Renal pelvis (tissue), 4 donors: ENCODE measurements around the gene MYOC. TPM values are rescaled to one million over a fixed set of nuclear protein-coding genes. Genes with fewer than 3 reads are reported as not detected.
"Not testable (repeated sequence)": the region's sequence is repeated elsewhere in the genome, so short reads cannot be mapped to it uniquely, and the experiment has no call there.

Source experiments
- DNase-seq: peaks from one replicate; pipeline ENCODE4 v3.0.0-alpha.2; 2013
- polyA plus RNA-seq, 3 donors: library from polyadenylated mRNA; unstranded; fragments of 120-200 nt; gene quantifications; one replicate each; pipeline ENCODE4 v1.2.1, GENCODE V29; 2013; ENCODE audit not compliant: insufficient read length in 3 of 3

The MYOC gene
- polyA plus RNA-seq, 3 donors: 0.16 to 0.28 (median 0.18) TPM

DNA sequence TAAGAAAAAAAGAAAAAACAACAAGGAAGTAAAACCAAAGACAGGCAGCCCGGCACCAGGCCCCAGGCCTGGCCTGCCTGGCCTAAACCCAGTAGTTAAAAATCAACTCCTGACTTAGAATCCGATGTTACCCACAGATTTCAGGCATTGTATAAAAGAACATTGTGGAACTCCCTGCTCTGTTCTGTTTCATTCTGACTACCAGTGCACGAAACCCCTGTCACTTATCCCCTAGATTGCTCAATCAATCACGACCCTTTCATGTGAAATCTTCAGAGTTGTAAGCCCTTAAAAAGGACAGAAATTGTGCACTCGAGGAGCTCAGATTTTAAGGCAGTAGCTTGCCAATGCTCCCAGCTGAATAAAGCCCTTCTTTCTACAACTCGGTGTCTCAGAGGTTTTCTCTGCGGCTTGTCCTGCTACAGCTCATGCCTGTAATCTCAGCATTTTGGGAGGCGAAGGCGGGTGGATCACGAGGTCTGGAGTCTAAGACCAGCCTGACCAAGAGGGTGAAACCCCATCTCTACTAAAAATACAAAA lies 46.0 kb downstream of the MYOC start:
- DNase-seq: no peak

DNA sequence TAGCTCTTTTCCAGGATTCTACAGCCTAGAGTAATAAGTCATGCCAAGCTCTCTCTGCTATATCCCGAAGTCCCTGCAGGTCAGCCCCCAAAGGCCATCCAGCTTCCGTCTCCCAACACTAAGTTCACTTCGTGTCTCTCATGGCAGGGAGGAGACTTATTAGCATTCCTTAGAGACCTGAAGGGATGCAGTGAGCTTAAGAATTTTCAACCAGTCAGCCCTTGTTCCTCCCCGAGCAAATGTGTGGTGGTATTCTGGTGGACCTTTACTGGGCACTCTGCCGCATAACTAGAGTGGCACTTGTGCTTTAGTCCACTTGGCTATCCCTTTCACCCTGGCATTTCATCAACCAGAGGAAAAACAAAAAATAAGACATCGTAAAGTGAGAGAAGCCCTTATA lies 49.4 kb downstream of the MYOC start:
- not testable (repeated sequence) for DNase-seq

DNA sequence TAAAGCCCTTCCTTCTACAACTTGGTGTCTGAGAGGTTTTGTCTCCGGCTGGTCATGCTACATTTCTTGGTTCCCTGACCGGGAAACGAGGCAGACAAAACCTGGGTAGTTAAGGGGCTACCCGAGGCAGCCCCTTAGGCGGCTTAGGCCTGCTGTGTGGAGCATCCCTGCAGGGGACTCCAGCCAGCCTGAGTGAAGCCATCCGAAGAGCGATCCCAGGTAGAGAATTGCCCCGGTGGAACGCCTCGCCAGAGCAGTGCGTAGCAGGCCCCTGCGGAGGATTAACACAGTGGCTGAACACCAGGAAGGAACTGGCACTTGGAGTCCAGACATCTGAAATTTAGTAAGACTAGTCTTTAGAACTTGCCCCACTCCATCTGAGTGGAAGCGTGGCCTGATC lies 51.6 kb downstream of the MYOC start:
- DNase-seq: no peak

- DNase-seq: not testable (repeated sequence)
Observed at GRCh38 chr1:171600310-171600709, 52.2 kb downstream of the MYOC start.

DNA sequence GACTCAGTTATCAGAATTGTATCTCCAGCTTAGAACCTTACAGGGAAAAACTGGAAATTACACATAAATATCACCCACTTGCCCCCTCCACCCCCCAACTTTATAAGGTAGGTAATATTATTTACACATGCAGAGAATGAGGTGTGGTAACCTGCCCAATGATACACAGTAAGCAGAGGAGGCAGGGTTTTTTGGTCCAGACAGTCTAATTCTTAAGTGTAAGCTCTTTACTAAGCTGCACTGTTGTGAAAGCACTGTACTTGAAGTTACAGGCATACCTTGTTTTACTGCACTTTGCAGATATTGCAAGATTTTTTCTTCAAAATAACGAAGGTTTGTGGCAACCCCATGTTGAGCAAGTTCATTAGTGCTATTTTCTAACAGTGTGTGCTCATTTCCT lies 55.3 kb downstream of the MYOC start:
- DNase-seq: no peak

GRCh38 chr1:171596705-171597104 lies 55.8 kb downstream of the MYOC start:
- no peak for DNase-seq

GRCh38 chr1:171596119-171596518 lies 56.4 kb downstream of the MYOC start:
- no peak for DNase-seq

- DNase-seq: no peak
Observed at GRCh38 chr1:171595324-171595723, 57.2 kb downstream of the MYOC start.

- no peak for DNase-seq
Observed at GRCh38 chr1:171590022-171590421, 62.5 kb downstream of the MYOC start.

DNA sequence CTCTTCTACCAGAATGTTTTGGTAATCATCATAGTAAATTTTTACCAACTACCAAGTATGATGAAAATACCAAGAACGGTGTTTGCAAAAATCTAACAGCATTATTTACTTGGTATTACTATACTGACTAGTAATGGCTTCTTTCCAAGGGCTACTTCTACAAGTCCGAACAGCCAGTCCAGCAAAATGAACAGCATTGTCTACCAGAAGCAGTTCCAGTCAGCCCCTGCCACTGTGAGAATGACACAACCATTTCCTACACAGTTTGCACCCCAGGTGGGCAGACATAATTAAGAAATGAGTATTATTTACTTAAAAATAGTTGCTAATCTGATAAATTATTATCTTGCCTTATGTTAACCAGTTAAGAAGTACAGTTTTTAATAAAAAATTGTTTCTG lies 64.3 kb downstream of the MYOC start:
- no peak for DNase-seq

DNA sequence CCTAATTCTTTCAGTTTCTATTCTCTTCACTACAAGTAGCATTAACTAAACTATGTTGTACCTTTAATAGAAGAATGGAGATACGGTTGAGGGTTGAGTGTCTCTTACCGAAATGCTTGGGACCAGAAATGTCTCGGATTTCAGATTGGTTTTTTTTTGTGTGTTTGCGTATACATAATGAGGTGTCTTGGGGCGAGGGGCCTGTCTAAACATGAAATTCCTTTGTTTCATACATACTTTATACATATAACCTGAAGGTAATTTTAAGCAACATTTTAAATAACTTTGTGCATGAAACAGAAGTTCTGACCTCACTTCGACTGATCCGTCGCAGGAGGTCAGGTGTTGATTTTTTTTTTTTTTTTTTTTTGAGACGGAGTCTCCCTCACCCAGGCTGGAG lies 66.8 kb downstream of the MYOC start:
- no peak for DNase-seq

Other genes starting within 250 kb of the MYOC start
- 100 to 1,000 TPM; 125 to 147 (median 135) TPM for gene PRRC2C, start 167.2 kb downstream of the MYOC start, polyA plus RNA-seq
- gene MYOCOS, start 30.4 kb downstream of the MYOC start, polyA plus RNA-seq: under 1 TPM; 0.57 to 0.90 (median 0.86) TPM
- 10 to 100 TPM; 13.7 to 17.7 (median 16.5) TPM for gene VAMP4, start 89.4 kb upstream of the MYOC start, polyA plus RNA-seq
- 10 to 100 TPM; 37.1 to 38.0 (median 37.8) TPM for gene METTL13, start 129.0 kb upstream of the MYOC start, polyA plus RNA-seq
- gene DNM3, start 188.8 kb upstream of the MYOC start, polyA plus RNA-seq: 1 to 10 TPM; 4.1 to 6.3 (median 4.4) TPM